ENCODE measurements around the gene MSMO1.

The MSMO1 gene

DNA sequence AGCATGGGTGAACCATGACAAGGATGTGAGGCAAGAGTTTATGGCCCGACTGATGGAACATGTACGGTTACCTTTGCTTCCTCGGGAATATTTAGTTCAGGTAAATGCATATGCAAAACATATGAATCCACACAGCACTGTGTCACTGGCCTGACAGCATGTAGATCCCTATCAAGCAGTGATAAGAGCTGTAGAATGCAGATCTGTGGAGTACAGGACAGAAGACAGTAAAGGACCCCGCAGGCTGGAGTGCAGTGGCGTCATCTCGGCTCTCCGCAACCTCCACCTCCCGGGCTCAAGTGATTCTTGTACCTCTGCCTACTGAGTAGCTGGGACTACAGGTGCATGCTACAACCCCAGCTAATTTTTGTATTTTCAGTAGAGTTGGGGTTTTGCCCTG is 29.8 kb upstream of the MSMO1 start:
- Histone ChIP-seq H3K4ac (ENCODE audit: low read depth, low read length) (no peak overlapping the region), H3K36me3 (ENCODE audit: control insufficient read depth, insufficient read depth, low read length) (no peaks in the 10 kb centered on the region), H3K27me3 (ENCODE audit: insufficient read depth, low read length, poor library complexity) (no peaks in the 10 kb centered on the region), H3K23ac (ENCODE audit: low read length) (no peak overlapping the region), H3K18ac (ENCODE audit: low read length) (no peak overlapping the region), H4K5ac (ENCODE audit: low read length) (no peak overlapping the region), H2BK5ac (ENCODE audit: low read length) (no peak overlapping the region), H3K4me1 (ENCODE audit: control insufficient read depth, low read depth, low read length) (no peaks in the 10 kb centered on the region), H2BK120ac (ENCODE audit: low read depth, low read length) (no peak overlapping the region), H4K8ac (ENCODE audit: low read depth, low read length) (no peak overlapping the region), H3K27ac (ENCODE audit: low read depth, low read length) (no peak overlapping the region), H3K79me1 (ENCODE audit: low read length) (no peaks in the 10 kb centered on the region), H2BK15ac (replicated peaks; ENCODE audit: low read depth) (no peak overlapping the region), H3K56ac (ENCODE audit: low read length) (no peak overlapping the region), H3K79me2 (ENCODE audit: control insufficient read depth, insufficient read depth, low read length) (no peaks in the 10 kb centered on the region), H3K4me3 (ENCODE audit: low read length) (no peak overlapping the region), H3K9ac (ENCODE audit: low read length) (no peak overlapping the region), H3K4me2 (ENCODE audit: low read length) (no peak overlapping the region), H2AK5ac (ENCODE audit: low read length) (no peak overlapping the region)
- no peak for DNase-seq
- no CpG with 5 or more reads among the region's 8 CpGs for WGBS (ENCODE audit: extremely low coverage, insufficient coverage, low lambda C conversion rate)

DNA sequence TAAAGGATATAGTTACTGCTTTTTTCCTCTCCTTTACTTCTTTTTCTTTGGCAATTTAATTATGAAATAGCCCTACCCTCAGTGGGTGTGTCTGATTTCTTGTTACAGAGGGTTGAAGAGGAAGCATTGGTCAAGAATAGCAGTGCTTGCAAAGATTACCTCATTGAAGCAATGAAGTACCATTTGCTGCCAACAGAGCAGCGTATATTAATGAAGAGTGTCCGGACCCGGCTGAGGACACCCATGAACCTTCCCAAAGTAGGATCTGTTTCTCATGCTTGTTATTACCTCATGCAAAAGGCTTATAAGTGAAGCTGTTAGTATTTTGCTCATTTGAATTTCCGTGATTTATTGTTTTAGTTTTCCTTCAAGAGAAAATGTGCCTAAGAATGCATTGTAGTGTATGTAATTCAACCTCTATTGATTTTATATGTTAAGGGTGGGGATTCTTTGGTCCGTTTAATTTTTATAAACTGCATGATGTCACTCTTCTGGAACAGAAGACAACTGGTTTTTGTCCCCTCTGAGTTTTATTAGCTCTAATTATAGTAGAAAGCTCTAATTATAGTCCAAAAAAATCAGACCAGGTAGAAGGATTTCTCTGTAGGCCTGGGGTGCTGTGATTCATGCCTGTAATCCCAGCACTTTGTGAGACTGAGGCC is 27.9 kb upstream of the MSMO1 start:
- Histone ChIP-seq H3K4ac (ENCODE audit: low read depth, low read length) (no peak overlapping the region), H3K23ac (ENCODE audit: low read length) (no peak overlapping the region), H2BK5ac (ENCODE audit: low read length) (no peak overlapping the region), H3K4me3 (ENCODE audit: low read length) (no peak overlapping the region), H3K27ac (ENCODE audit: low read depth, low read length) (no peak overlapping the region), H3K79me2 (ENCODE audit: control insufficient read depth, insufficient read depth, low read length) (no peaks in the 10 kb centered on the region), H4K8ac (ENCODE audit: low read depth, low read length) (no peak overlapping the region), H3K36me3 (ENCODE audit: control insufficient read depth, insufficient read depth, low read length) (no peaks in the 10 kb centered on the region), H2BK15ac (replicated peaks; ENCODE audit: low read depth) (no peak overlapping the region), H2AK5ac (ENCODE audit: low read length) (no peak overlapping the region), H3K4me2 (ENCODE audit: low read length) (no peak overlapping the region), H2BK120ac (ENCODE audit: low read depth, low read length) (no peak overlapping the region), H3K79me1 (ENCODE audit: low read length) (no peaks in the 10 kb centered on the region), H3K4me1 (ENCODE audit: control insufficient read depth, low read depth, low read length) (no peaks in the 10 kb centered on the region), H3K9ac (ENCODE audit: low read length) (no peak overlapping the region), H3K56ac (ENCODE audit: low read length) (no peak overlapping the region), H3K27me3 (ENCODE audit: insufficient read depth, low read length, poor library complexity) (no peaks in the 10 kb centered on the region), H3K18ac (ENCODE audit: low read length) (no peak overlapping the region), H4K5ac (ENCODE audit: low read length) (no peak overlapping the region)
- DNase-seq: no peak
- no CpG with 5 or more reads among the region's 5 CpGs for WGBS (ENCODE audit: extremely low coverage, insufficient coverage, low lambda C conversion rate)

DNA sequence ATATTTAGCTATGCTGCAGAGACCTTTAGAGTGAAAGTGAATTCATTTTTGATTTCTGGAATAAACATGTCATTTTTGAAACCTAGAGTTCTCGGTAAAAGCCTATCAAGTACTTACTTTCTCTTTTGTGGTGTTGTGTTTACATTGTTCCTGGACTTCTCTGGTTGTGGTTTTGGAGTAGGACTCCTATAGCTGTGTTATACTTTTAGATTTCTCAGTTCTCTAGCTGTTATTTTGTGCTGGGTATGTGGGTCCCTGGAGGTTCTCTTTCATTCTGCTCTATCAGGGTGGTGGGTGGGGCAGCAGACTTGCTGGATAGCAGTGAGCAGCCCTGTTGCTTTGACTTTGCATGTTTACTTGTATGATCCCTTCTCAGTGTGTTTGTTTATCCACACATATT is 25.6 kb upstream of the MSMO1 start:
- Histone ChIP-seq H4K5ac (ENCODE audit: low read length) (no peak overlapping the region), H3K4ac (ENCODE audit: low read depth, low read length) (no peak overlapping the region), H3K79me1 (ENCODE audit: low read length) (no peaks in the 10 kb centered on the region), H3K23ac (ENCODE audit: low read length) (no peak overlapping the region), H3K4me3 (ENCODE audit: low read length) (no peak overlapping the region), H2BK120ac (ENCODE audit: low read depth, low read length) (no peak overlapping the region), H2AK5ac (ENCODE audit: low read length) (no peak overlapping the region), H3K4me1 (ENCODE audit: control insufficient read depth, low read depth, low read length) (no peaks in the 10 kb centered on the region), H2BK5ac (ENCODE audit: low read length) (no peak overlapping the region), H3K18ac (ENCODE audit: low read length) (no peak overlapping the region), H2BK15ac (replicated peaks; ENCODE audit: low read depth) (no peak overlapping the region), H3K27ac (ENCODE audit: low read depth, low read length) (no peak overlapping the region), H3K79me2 (ENCODE audit: control insufficient read depth, insufficient read depth, low read length) (no peaks in the 10 kb centered on the region), H3K27me3 (ENCODE audit: insufficient read depth, low read length, poor library complexity) (no peaks in the 10 kb centered on the region), H3K4me2 (ENCODE audit: low read length) (no peak overlapping the region), H3K36me3 (ENCODE audit: control insufficient read depth, insufficient read depth, low read length) (no peaks in the 10 kb centered on the region), H4K8ac (ENCODE audit: low read depth, low read length) (no peak overlapping the region), H3K9ac (ENCODE audit: low read length) (no peak overlapping the region), H3K56ac (ENCODE audit: low read length) (no peak overlapping the region)
- WGBS (ENCODE audit: extremely low coverage, insufficient coverage, low lambda C conversion rate): no CpG with 5 or more reads among the region's 1 CpG
- no peak for DNase-seq

DNA sequence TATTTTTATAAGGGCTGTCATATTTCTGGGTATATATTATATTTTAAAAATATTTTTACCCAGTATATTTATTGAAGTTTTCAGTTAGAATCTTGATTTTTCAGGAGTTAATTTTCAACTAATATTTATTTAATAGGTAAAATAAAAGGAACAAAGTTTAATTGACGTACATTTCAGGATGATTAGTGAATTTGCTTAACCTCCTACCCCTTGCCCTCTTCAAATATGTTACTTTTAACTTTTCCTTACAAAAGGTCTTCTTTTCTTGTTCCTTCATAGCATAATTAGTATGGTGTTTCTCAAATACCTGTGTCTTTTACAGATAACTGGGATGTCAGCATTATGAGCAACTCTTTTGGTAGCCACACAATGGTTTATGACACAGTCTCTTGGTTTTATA is 24.8 kb upstream of the MSMO1 start:
- H4K8ac ChIP-seq (ENCODE audit: low read depth, low read length): no peak overlapping the region
- no peaks in the 10 kb centered on the region for H3K79me2 ChIP-seq (ENCODE audit: control insufficient read depth, insufficient read depth, low read length)
- H3K27ac ChIP-seq (ENCODE audit: low read depth, low read length): no peak overlapping the region
- no peak overlapping the region for H3K4ac ChIP-seq (ENCODE audit: low read depth, low read length)
- H2BK5ac ChIP-seq (ENCODE audit: low read length): no peak overlapping the region
- no peak overlapping the region for H3K4me2 ChIP-seq (ENCODE audit: low read length)
- WGBS (ENCODE audit: extremely low coverage, insufficient coverage, low lambda C conversion rate): no CpG with 5 or more reads among the region's 1 CpG
- no peak overlapping the region for H3K56ac ChIP-seq (ENCODE audit: low read length)
- H3K27me3 ChIP-seq (ENCODE audit: insufficient read depth, low read length, poor library complexity): no peaks in the 10 kb centered on the region
- no peak overlapping the region for H3K18ac ChIP-seq (ENCODE audit: low read length)
- H3K36me3 ChIP-seq (ENCODE audit: control insufficient read depth, insufficient read depth, low read length): no peaks in the 10 kb centered on the region
- no peak overlapping the region for H3K4me3 ChIP-seq (ENCODE audit: low read length)
- no peak overlapping the region for H4K5ac ChIP-seq (ENCODE audit: low read length)
- H3K23ac ChIP-seq (ENCODE audit: low read length): no peak overlapping the region
- H3K9ac ChIP-seq (ENCODE audit: low read length): no peak overlapping the region
- H3K79me1 ChIP-seq (ENCODE audit: low read length): no peaks in the 10 kb centered on the region
- H2BK15ac ChIP-seq (replicated peaks; ENCODE audit: low read depth): no peak overlapping the region
- H2AK5ac ChIP-seq (ENCODE audit: low read length): no peak overlapping the region
- no peak for DNase-seq
- H3K4me1 ChIP-seq (ENCODE audit: control insufficient read depth, low read depth, low read length): no peaks in the 10 kb centered on the region
- H2BK120ac ChIP-seq (ENCODE audit: low read depth, low read length): no peak overlapping the region

DNA sequence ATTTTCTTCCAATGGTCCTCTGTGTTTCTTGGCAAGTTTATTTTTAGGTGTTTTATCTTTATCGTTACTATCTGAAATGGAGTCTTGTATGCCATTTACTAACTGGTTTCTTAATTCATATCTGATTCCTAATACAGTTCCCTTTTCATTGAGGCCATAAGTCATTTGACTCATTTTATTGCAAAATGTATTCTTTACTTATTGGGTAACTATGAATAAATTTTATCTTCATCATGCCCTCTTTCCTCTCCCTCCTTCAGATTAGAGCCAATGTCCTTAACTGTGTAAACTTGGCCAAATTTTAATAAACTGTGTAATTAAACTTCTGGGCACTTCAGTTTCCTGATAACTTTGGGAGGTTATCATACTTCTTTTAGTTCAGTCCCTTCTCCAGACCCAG is 19.3 kb upstream of the MSMO1 start:
- no peaks in the 10 kb centered on the region for H3K4me1 ChIP-seq (ENCODE audit: control insufficient read depth, low read depth, low read length)
- no peak overlapping the region for H4K8ac ChIP-seq (ENCODE audit: low read depth, low read length)
- no peak overlapping the region for H3K18ac ChIP-seq (ENCODE audit: low read length)
- H3K56ac ChIP-seq (ENCODE audit: low read length): no peak overlapping the region
- no peak overlapping the region for H3K4me2 ChIP-seq (ENCODE audit: low read length)
- no peak overlapping the region for H3K27ac ChIP-seq (ENCODE audit: low read depth, low read length)
- DNase-seq: no peak
- H2BK15ac ChIP-seq (replicated peaks; ENCODE audit: low read depth): no peak overlapping the region
- no peak overlapping the region for H2AK5ac ChIP-seq (ENCODE audit: low read length)
- H2BK120ac ChIP-seq (ENCODE audit: low read depth, low read length): no peak overlapping the region
- H3K23ac ChIP-seq (ENCODE audit: low read length): no peak overlapping the region
- H3K4ac ChIP-seq (ENCODE audit: low read depth, low read length): no peak overlapping the region
- no peak overlapping the region for H2BK5ac ChIP-seq (ENCODE audit: low read length)
- no peaks in the 10 kb centered on the region for H3K27me3 ChIP-seq (ENCODE audit: insufficient read depth, low read length, poor library complexity)
- H3K9ac ChIP-seq (ENCODE audit: low read length): no peak overlapping the region
- H3K4me3 ChIP-seq (ENCODE audit: low read length): no peak overlapping the region
- no CpG with 5 or more reads among the region's 1 CpG for WGBS (ENCODE audit: extremely low coverage, insufficient coverage, low lambda C conversion rate)
- H3K36me3 ChIP-seq (ENCODE audit: control insufficient read depth, insufficient read depth, low read length): no peaks in the 10 kb centered on the region
- H4K5ac ChIP-seq (ENCODE audit: low read length): no peak overlapping the region
- H3K79me1 ChIP-seq (ENCODE audit: low read length): no peaks in the 10 kb centered on the region
- H3K79me2 ChIP-seq (ENCODE audit: control insufficient read depth, insufficient read depth, low read length): no peaks in the 10 kb centered on the region

DNA sequence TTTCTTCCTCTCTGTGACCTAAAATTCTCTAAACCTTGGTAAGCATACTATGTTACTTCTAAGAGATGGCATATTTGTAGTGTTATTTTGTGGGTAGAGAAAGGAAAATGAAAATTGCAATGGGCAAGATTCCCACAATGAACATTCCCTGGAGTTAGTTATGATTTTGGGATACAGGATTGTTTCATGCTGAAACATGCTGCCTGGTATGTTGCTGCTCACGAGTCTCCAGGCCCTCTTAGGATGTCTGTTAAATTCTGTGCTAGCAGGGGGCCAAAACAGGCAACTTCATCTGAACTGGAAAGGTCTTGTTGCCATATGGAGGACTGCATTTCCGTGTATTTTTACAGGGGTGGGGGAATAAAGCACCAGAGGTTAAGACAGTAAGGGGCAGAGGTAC is 18.9 kb upstream of the MSMO1 start:
- no peak for DNase-seq
- Histone ChIP-seq H3K4me2 (ENCODE audit: low read length) (no peak overlapping the region), H4K5ac (ENCODE audit: low read length) (no peak overlapping the region), H3K27ac (ENCODE audit: low read depth, low read length) (no peak overlapping the region), H3K18ac (ENCODE audit: low read length) (no peak overlapping the region), H3K36me3 (ENCODE audit: control insufficient read depth, insufficient read depth, low read length) (no peaks in the 10 kb centered on the region), H3K23ac (ENCODE audit: low read length) (no peak overlapping the region), H3K4ac (ENCODE audit: low read depth, low read length) (no peak overlapping the region), H2BK5ac (ENCODE audit: low read length) (no peak overlapping the region), H2BK120ac (ENCODE audit: low read depth, low read length) (no peak overlapping the region), H3K79me1 (ENCODE audit: low read length) (no peaks in the 10 kb centered on the region), H2AK5ac (ENCODE audit: low read length) (no peak overlapping the region), H3K4me3 (ENCODE audit: low read length) (no peak overlapping the region), H3K9ac (ENCODE audit: low read length) (no peak overlapping the region), H4K8ac (ENCODE audit: low read depth, low read length) (no peak overlapping the region), H3K79me2 (ENCODE audit: control insufficient read depth, insufficient read depth, low read length) (no peaks in the 10 kb centered on the region), H3K27me3 (ENCODE audit: insufficient read depth, low read length, poor library complexity) (no peaks in the 10 kb centered on the region), H3K4me1 (ENCODE audit: control insufficient read depth, low read depth, low read length) (no peaks in the 10 kb centered on the region), H2BK15ac (replicated peaks; ENCODE audit: low read depth) (no peak overlapping the region), H3K56ac (ENCODE audit: low read length) (no peak overlapping the region)
- WGBS (ENCODE audit: extremely low coverage, insufficient coverage, low lambda C conversion rate): no CpG with 5 or more reads among the region's 2 CpGs
